Stimulated activated CD8-positive, alpha-beta memory T cell treated with anti-CD3 and anti-CD28 coated beads, Interleukin-12 subunit alpha, Interleukin-12 subunit beta, amount 100 ng/mL, for 1 hour (primary cell): Measurements from ENCODE around the gene GPM6B.

Experiments used
- DNase-seq: peaks from one replicate; pipeline ENCODE4 v3.0.0-alpha.2; 2020; ENCODE audit warnings: low read depth

GPM6B gene

GRCh38 chrX:13824746-13825145 lies 7.9 kb upstream of the GPM6B start:
- no peak for DNase-seq

- no peak for DNase-seq
These were observed 4.8 kb upstream of the GPM6B start for GRCh38 chrX:13821738-13822137.

GRCh38 chrX:13816176-13816575 lies 717 bp downstream of the GPM6B start:
- DNase-seq: no peak

GRCh38 chrX:13815664-13816063 lies 1.2 kb downstream of the GPM6B start:
- DNase-seq: no peak

GRCh38 chrX:13808865-13809264 lies 8.0 kb downstream of the GPM6B start:
- no peak for DNase-seq

GRCh38 chrX:13808293-13808692 lies 8.6 kb downstream of the GPM6B start:
- DNase-seq: no peak

- DNase-seq: no peak
These were observed 11.7 kb downstream of the GPM6B start for GRCh38 chrX:13805241-13805640.

- DNase-seq: no peak
These were observed 13.8 kb downstream of the GPM6B start for GRCh38 chrX:13803116-13803515.

GRCh38 chrX:13798184-13798583 lies 18.7 kb downstream of the GPM6B start:
- no peak for DNase-seq

GRCh38 chrX:13797512-13797911 lies 19.4 kb downstream of the GPM6B start:
- no peak for DNase-seq

- no peak for DNase-seq
These were observed 22.5 kb downstream of the GPM6B start for GRCh38 chrX:13794417-13794816.

GRCh38 chrX:13793897-13794296 lies 23.0 kb downstream of the GPM6B start:
- DNase-seq: no peak

GRCh38 chrX:13791559-13791958 lies 25.3 kb downstream of the GPM6B start:
- DNase-seq: no peak

- DNase-seq: no peak
These were observed 25.7 kb downstream of the GPM6B start for GRCh38 chrX:13791145-13791544.

GRCh38 chrX:13790206-13791131 lies 26.4 kb downstream of the GPM6B start:
- DNase-seq: no peak

- no peak for DNase-seq
These were observed 30.8 kb downstream of the GPM6B start for GRCh38 chrX:13786048-13786447.

GRCh38 chrX:13780868-13781427 lies 35.9 kb downstream of the GPM6B start:
- DNase-seq: no peak

GRCh38 chrX:13778916-13779315 lies 38.0 kb downstream of the GPM6B start:
- no peak for DNase-seq

- DNase-seq: no peak
These were observed 40.5 kb downstream of the GPM6B start for GRCh38 chrX:13776387-13776786.

- no peak for DNase-seq
These were observed 41.1 kb downstream of the GPM6B start for GRCh38 chrX:13775837-13776236.

GRCh38 chrX:13774696-13775095 lies 42.2 kb downstream of the GPM6B start:
- DNase-seq: no peak

- DNase-seq: no peak
These were observed 46.8 kb downstream of the GPM6B start for GRCh38 chrX:13770013-13770535.

GRCh38 chrX:13768939-13769338 lies 48.0 kb downstream of the GPM6B start:
- DNase-seq: no peak
